Kidney epithelial cell (primary cell): Measurements from ENCODE around the gene CADM2. TPM values are rescaled to one million over a fixed set of nuclear protein-coding genes. Genes with fewer than 3 reads are reported as not detected.

Experiments used
- DNase-seq: peaks from one replicate; pipeline ENCODE4 v3.0.0-alpha.2; 2010; ENCODE audit warnings: low read depth
- H3K27me3 ChIP-seq: 2 replicates; pipeline ENCODE4 v1.6.0; 2011; ENCODE audit warnings: low read length; ENCODE audit not compliant: control insufficient read depth, insufficient read depth
- H3K36me3 ChIP-seq: 2 replicates; pipeline ENCODE4 v1.5.1; 2011; ENCODE audit warnings: low read length; ENCODE audit not compliant: control insufficient read depth, insufficient read depth
- H3K4me3 ChIP-seq: 2 replicates; pipeline ENCODE4 v1.5.1; 2011; ENCODE audit warnings: low read depth, mild to moderate bottlenecking, control low read depth, low read length
- total RNA-seq: library from RNA; depleted of rRNA; stranded (reverse); fragments of >200 nt; gene quantifications from 2 replicates; pipeline ENCODE4 v1.2.3, GENCODE V29; 2015
- TF ChIP-seq, protein P1 (sequence below): IDR thresholded peaks from 2 replicates; pipeline ENCODE4 v1.5.1; 2011; ENCODE audit warnings: mild to moderate bottlenecking, moderate library complexity, low read length, control low read depth, inconsistent platforms; ENCODE audit not compliant: insufficient read depth, poor library complexity, severe bottlenecking

CADM2 gene
- total RNA-seq, 1 donor from 2014 or later = 0.42 TPM

DNA sequence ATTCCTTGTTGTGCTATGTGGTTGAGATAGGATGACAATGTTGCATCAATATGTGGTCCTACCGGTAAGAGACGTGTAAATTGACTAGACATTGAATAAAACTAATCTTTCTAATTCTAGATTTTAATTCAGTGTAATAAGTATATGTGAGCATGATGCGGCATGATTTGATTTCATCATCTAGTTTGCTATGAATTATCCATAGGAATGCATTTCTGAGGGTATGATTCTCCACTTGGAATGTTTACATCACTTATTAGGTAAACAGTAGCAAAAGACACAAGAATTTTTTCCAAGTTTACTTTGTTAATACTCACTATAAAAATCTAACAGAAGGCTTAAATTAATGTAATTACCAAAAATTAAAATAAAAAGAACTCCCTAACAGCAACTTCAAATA lies 353.5 kb downstream of the CADM2 start:
- Histone ChIP-seq H3K27me3 (no peaks in the 10 kb centered on the region), H3K36me3 (no peaks in the 10 kb centered on the region), H3K4me3 (no peak overlapping the region)
- no peak for DNase-seq
- TF ChIP-seq, protein P1, sequence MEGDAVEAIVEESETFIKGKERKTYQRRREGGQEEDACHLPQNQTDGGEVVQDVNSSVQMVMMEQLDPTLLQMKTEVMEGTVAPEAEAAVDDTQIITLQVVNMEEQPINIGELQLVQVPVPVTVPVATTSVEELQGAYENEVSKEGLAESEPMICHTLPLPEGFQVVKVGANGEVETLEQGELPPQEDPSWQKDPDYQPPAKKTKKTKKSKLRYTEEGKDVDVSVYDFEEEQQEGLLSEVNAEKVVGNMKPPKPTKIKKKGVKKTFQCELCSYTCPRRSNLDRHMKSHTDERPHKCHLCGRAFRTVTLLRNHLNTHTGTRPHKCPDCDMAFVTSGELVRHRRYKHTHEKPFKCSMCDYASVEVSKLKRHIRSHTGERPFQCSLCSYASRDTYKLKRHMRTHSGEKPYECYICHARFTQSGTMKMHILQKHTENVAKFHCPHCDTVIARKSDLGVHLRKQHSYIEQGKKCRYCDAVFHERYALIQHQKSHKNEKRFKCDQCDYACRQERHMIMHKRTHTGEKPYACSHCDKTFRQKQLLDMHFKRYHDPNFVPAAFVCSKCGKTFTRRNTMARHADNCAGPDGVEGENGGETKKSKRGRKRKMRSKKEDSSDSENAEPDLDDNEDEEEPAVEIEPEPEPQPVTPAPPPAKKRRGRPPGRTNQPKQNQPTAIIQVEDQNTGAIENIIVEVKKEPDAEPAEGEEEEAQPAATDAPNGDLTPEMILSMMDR = no peak

DNA sequence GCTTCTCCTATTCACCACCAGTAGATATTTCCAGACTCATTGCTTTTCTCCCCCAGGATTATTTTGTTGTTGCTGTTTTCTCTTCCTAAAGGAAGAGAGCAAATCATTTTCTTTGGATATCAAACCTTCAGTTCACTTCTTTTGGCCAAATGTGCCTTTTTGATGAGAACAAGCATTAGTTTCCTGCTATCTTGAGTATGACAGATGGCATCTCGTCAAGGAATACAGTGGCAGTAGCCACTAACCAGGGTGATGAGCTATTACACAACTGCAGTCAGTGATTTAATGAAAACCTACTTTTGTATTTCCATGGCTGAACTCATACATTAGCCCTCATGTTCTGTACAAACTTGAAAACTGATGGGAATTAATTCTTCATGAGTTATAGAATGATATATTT lies 354.6 kb downstream of the CADM2 start:
- Histone ChIP-seq H3K4me3 (no peak overlapping the region), H3K36me3 (no peaks in the 10 kb centered on the region), H3K27me3 (no peaks in the 10 kb centered on the region)
- TF ChIP-seq, protein P1 = no peak
- no peak for DNase-seq

DNA sequence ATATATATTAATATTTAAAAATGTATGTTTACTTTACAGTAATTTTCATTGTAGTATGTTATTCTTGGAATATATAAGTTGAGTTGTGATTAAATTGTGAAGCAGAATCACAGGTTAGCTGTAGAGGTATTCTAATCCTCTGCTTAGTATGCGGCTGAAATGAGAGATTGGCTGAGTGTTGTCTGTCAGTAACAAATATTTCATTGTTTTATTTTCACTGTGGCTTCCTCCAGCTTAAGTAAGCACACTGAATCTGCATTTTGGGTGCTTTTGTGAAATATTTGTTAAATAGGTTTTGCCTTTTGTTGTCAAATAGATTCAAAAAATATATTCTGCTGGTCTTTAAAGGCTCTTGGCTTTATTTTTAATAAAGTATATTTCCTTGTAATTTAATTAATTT lies 357.5 kb downstream of the CADM2 start:
- Histone ChIP-seq H3K4me3 (no peak overlapping the region), H3K36me3 (no peaks in the 10 kb centered on the region), H3K27me3 (no peaks in the 10 kb centered on the region)
- no peak for DNase-seq
- TF ChIP-seq, protein P1 = no peak

- Histone ChIP-seq H3K4me3 (no peak overlapping the region), H3K27me3 (no peaks in the 10 kb centered on the region), H3K36me3 (no peaks in the 10 kb centered on the region)
- no peak for DNase-seq
- TF ChIP-seq, protein P1 = no peak
Measured at GRCh38 chr3:85321892-85322291, 363.1 kb downstream of the CADM2 start.

GRCh38 chr3:85330071-85330470 lies 371.3 kb downstream of the CADM2 start:
- TF ChIP-seq, protein P1 = no peak
- no peak for DNase-seq

DNA sequence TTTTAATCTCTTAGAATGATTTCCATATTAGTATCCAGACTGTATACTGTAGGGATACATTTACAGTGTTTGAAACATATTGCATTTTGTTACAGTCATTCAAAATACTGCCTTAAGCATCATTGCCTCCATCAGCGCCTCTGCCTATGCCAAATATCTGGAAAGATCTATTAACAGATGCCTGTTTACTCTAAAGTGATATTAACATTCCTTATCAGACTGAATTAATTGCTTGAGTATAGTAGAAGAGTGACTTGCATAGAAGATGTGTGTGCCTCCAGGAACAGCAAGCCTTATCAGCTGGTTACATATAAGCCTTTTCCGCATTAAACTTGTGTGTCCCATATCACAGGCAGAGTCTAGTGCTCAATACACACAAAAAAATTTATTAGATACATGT lies 379.1 kb downstream of the CADM2 start:
- Histone ChIP-seq H3K27me3 (no peaks in the 10 kb centered on the region), H3K36me3 (no peaks in the 10 kb centered on the region), H3K4me3 (no peak overlapping the region)
- DNase-seq = no peak
- TF ChIP-seq, protein P1 = no peak

More at GRCh38 chr3:85330071-85330470, 371.3 kb downstream of the CADM2 start:
- Histone ChIP-seq H3K4me3 (no peak overlapping the region), H3K36me3 (no peaks in the 10 kb centered on the region), H3K27me3 (no peaks in the 10 kb centered on the region)
